HG02970 (cell line): Measurements from ENCODE around the gene SLC44A1.
"Not testable (repeated sequence)": the region's sequence is repeated elsewhere in the genome, so short reads cannot be mapped to it uniquely, and the experiment has no call there.

ENCODE experiments used
- ATAC-seq: cut with Tn5 transposase; IDR thresholded peaks from one replicate; pipeline ENCODE4 v1.9.1; 2021; ENCODE audit warnings: mild to moderate bottlenecking, moderate library complexity, moderate number of reproducible peaks; ENCODE audit not compliant: unreplicated experiment, low FRiP score

The SLC44A1 gene

DNA sequence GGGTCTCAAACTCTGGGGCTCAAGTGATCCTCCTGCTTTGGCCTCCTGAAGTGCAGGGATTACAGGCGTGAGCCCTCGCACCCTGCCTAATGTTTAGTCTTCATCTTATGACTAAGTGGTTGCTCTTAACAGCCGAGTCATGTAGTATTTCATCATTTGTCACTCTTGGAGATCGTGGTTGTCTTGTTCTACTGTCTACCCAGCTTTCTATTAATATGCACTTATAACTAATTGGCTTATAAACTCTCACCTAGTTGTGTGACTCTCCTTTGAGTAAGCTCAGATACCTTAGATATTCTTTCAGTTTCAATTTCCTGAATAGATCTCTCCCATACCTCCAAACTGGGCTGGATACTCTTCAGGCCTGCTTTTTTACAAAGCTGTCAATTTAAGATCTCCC, 19.9 kb downstream of the SLC44A1 start:
- no peak for ATAC-seq

- ATAC-seq: not testable (repeated sequence)
Measured at GRCh38 chr9:105268254-105268653, 23.8 kb downstream of the SLC44A1 start.

DNA sequence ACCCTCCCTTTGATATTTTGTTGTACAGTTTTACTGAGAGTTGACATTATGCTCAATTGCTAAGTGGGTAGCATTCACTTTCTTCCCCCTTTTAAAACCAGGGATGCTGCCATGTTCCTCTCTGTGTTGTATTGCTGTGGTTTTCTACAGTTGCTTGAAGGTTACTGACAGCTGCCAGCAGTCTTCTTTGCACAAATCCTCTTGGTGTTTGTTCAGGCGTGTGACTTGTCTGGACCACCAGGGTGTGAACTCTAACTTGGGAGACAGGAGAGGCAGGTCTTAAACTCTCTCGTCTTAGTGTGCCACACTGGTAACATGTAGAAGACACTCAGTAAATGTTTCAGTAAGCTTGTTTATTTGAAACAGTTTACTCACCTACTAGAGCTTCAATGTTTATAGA, 25.1 kb downstream of the SLC44A1 start:
- ATAC-seq: no peak

DNA sequence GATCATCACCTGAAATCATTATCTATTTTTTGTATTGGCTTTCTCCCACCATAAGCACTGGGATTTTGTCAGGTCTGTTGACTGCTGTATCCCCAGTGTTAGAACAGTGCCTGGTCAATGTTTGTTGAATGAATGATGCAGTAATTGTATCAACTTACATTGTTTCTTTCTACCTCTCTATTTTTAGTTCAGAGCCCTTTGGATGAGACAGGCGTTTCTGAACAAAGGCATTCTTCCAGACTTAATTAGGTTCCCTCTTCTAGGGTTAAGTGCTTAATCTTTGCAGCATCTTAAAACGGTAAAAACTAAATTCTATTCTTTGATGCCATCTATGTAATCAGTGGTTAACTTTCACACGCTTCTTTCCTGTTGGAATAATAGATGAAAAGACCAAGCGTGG, 26.3 kb downstream of the SLC44A1 start:
- no peak for ATAC-seq

- no peak for ATAC-seq
Measured at GRCh38 chr9:105273731-105274130, 29.3 kb downstream of the SLC44A1 start.

DNA sequence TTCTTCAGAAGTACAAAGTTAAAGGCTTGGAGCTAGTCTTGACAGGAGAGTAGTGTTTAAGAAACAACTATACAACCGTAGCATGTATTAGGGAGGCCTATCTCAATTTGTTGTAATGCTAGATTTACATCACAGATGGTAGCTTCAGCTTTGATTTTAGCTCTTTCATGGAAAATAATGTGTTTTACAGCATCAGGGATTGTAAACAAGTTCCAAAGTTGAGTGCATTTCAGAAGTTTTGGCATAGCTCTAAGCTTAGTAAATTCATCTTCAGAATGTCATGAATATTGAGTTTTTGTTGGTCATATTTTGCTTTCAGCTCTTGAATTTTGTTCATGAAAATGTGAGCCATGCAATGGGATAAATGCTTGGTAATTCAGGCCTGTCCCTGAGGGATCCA, 30.7 kb downstream of the SLC44A1 start:
- ATAC-seq: no peak

- ATAC-seq: no peak
Measured at GRCh38 chr9:105275938-105276337, 31.5 kb downstream of the SLC44A1 start.

- no peak for ATAC-seq
Measured at GRCh38 chr9:105278751-105279150, 34.3 kb downstream of the SLC44A1 start.

GRCh38 chr9:105280691-105281090, 36.2 kb downstream of the SLC44A1 start:
- ATAC-seq: no peak

GRCh38 chr9:105281272-105281671, 36.8 kb downstream of the SLC44A1 start:
- ATAC-seq: no peak

DNA sequence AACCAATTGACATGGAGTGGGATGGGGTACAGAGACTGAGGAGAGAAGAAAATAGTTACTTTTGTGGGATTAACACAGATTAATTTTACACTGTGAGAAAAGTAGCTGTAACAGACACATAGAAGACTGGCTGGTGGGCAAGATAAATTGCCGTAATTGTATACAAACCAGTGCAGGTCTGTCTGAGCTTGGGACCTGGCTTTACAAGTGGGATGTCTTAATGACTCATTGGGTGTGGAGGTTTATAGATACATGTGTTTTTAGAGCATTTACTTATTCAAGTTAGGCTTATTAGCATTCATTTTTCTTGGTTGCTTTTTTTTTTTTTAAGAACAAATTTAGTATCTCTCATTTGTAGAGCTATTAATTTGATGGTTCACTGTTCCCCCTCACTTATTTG, 37.5 kb downstream of the SLC44A1 start:
- no peak for ATAC-seq

GRCh38 chr9:105282870-105283621, 38.6 kb downstream of the SLC44A1 start:
- ATAC-seq: no peak

GRCh38 chr9:105283795-105284194, 39.3 kb downstream of the SLC44A1 start:
- no peak for ATAC-seq

DNA sequence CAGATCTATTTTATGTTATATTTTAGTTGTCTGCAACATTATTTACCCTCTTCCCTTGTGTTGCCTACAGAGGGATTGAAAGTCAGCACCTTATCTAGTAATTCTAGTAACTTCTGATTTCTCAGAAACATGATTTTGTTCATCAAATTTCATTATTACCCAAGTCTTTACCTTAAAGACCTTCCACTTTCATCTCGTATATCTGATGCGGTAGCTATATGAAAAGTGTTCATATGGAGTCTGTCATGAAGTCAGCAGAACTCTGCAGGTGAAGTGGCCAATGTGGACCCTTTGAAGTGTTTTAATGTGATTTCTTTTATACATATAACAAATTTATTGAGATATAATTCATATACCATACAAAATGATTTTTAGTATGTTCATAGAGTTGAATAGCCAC, 40.0 kb downstream of the SLC44A1 start:
- ATAC-seq: no peak

DNA sequence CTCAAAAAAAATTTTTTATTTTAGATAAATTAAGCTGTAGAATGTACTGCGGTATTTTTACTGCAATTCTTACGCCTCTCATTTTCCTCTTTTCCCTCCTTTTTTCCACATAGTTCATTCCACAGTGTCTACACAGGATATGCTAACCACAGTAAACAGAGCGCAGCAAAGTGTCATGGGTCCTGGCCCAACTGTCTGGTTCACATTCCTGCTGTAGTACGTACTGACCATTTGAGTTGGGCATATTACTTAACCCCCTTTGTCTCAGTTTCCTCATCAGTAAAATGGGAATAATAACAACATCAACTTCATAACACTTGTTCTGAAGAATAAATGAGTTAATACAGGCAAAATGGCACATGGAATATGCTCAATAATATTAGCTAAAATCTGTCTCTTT, 41.6 kb downstream of the SLC44A1 start:
- ATAC-seq: no peak

GRCh38 chr9:105289305-105289704, 44.9 kb downstream of the SLC44A1 start:
- no peak for ATAC-seq

DNA sequence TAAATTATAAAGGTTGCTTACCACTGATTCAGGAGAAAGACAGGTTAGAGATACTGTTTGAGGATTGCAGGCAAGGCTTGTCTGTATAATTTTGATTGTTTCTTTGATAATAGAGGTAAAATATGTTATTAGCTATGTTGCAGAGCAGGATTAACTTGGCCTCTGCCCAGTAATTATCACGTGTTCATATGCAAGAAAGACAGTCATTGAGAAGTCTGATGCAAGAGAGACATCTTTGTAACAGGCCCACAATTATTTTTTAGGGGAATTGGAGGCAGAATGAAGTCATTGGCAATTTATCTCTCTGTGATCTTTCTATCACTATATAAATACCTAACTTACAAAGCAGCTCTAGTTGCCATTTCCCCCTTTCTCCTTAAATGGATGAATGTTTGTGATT, 46.0 kb downstream of the SLC44A1 start:
- ATAC-seq: no peak

GRCh38 chr9:105290954-105291353, 46.5 kb downstream of the SLC44A1 start:
- no peak for ATAC-seq

GRCh38 chr9:105291422-105291859, 47.0 kb downstream of the SLC44A1 start:
- no peak for ATAC-seq

- ATAC-seq: no peak
Measured at GRCh38 chr9:105291938-105292337, 47.5 kb downstream of the SLC44A1 start.

DNA sequence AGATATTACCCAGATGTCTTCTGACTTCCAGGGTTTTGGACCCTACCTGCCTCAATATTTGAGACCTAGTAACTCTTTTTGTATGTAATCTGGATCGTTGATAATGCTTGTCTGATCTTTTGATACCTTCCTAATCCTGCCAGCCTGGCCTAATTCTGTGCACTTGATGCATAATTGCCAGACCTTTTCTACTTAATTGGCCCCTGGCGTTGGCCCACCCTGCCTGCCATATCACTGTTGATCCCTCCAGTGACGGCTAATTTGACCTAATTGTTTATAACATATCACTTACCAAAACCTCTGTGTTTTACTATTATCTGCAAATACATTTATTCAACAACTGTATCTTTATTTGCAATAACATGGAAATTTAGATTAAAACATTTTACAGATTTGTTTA, 49.0 kb downstream of the SLC44A1 start:
- ATAC-seq: no peak

DNA sequence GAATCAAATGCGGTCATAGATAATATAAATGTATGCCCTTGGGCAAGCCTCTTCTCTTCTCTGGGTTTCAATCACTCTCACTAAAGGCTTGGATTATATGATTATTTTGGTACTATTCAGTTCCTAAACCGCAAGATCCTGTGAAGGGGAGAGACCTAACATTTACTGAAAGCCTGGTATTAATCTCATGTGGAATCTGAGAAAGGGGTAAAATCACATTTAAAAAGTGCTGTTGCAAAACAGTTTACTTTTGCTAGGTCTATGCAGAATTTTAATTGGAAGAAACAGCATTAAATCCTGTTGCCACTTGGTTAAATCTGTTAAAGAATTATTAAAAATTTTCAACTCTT, 50.7 kb downstream of the SLC44A1 start:
- no peak for ATAC-seq

- no peak for ATAC-seq
Measured at GRCh38 chr9:105295986-105296385, 51.5 kb downstream of the SLC44A1 start.
